HG03280 (cell line): ENCODE results near the gene MAGEA6.
"Not testable (repeated sequence)": the region's sequence is repeated elsewhere in the genome, so short reads cannot be mapped to it uniquely, and the experiment has no call there.

ENCODE experiments used
- ATAC-seq: cut with Tn5 transposase; IDR thresholded peaks from one replicate; pipeline ENCODE4 v1.9.1; 2021; ENCODE audit warnings: mild to moderate bottlenecking, moderate library complexity; ENCODE audit not compliant: unreplicated experiment

MAGEA6 gene

GRCh38 chrX:152769549-152770289 is at the start of gene MAGEA6:
MAGEA6 (minus strand) TSS chrX:152769689; CDS start chrX:152767650, 2,039 bp downstream.
- not testable (repeated sequence) for ATAC-seq

GRCh38 chrX:152819266-152819665 is 49.8 kb upstream of the MAGEA6 start:
- no peak for ATAC-seq

- no peak for ATAC-seq
Observed at GRCh38 chrX:152818356-152818755, 48.9 kb upstream of the MAGEA6 start.

GRCh38 chrX:152817078-152817764 is 47.7 kb upstream of the MAGEA6 start:
- no peak for ATAC-seq

GRCh38 chrX:152814048-152814447 is 44.6 kb upstream of the MAGEA6 start:
- no peak for ATAC-seq

- no peak for ATAC-seq
Observed at GRCh38 chrX:152813206-152813605, 43.7 kb upstream of the MAGEA6 start.

GRCh38 chrX:152810403-152810802 is 40.9 kb upstream of the MAGEA6 start:
- ATAC-seq: no peak

- no peak for ATAC-seq
Observed at GRCh38 chrX:152806035-152806434, 36.5 kb upstream of the MAGEA6 start.

- no peak for ATAC-seq
Observed at GRCh38 chrX:152798945-152799344, 29.5 kb upstream of the MAGEA6 start.

- peak; percentile 86 for ATAC-seq
Observed at GRCh38 chrX:152787062-152787461, 17.6 kb upstream of the MAGEA6 start.

- not testable (repeated sequence) for ATAC-seq
Observed at GRCh38 chrX:152766562-152766961, 2.9 kb downstream of the MAGEA6 start.

- not testable (repeated sequence) for ATAC-seq
Observed at GRCh38 chrX:152761582-152761981, 7.9 kb downstream of the MAGEA6 start.

- not testable (repeated sequence) for ATAC-seq
Observed at GRCh38 chrX:152759544-152759943, 9.9 kb downstream of the MAGEA6 start.

- not testable (repeated sequence) for ATAC-seq
Observed at GRCh38 chrX:152758918-152759317, 10.6 kb downstream of the MAGEA6 start, which contains the start of gene CSAG3. CSAG3 (plus strand) TSS chrX:152759218.

- ATAC-seq: not testable (repeated sequence)
Observed at GRCh38 chrX:152754871-152755270, 14.6 kb downstream of the MAGEA6 start.

GRCh38 chrX:152753686-152754650 is 15.5 kb downstream of the MAGEA6 start, which contains the start of gene MAGEA2:
MAGEA2 (minus strand) TSS chrX:152753842; CDS start chrX:152751363, 2,479 bp downstream.
- not testable (repeated sequence) for ATAC-seq

GRCh38 chrX:152738560-152738959 is 30.9 kb downstream of the MAGEA6 start:
- ATAC-seq: no peak

- ATAC-seq: not testable (repeated sequence)
Observed at GRCh38 chrX:152736528-152736927, 33.0 kb downstream of the MAGEA6 start.

- no peak for ATAC-seq
Observed at GRCh38 chrX:152735860-152736511, 33.5 kb downstream of the MAGEA6 start.

- ATAC-seq: no peak
Observed at GRCh38 chrX:152735101-152735500, 34.4 kb downstream of the MAGEA6 start.
